Subcutaneous adipose tissue (tissue), 4 donors: ENCODE results near the gene GTF3C4. TPM values are rescaled to one million over a fixed set of nuclear protein-coding genes. Genes with fewer than 3 reads are reported as not detected.

Experiments
- total RNA-seq, 4 donors: library from RNA; depleted of rRNA; stranded (reverse); fragments of >200 nt; gene quantifications; one replicate each; pipeline ENCODE4 v1.1.0, GENCODE V29; 2016
- TF ChIP-seq, protein P1 (sequence below): fragments of 450-650 bp; IDR thresholded peaks from one replicate; pipeline ENCODE4 v1.5.1; 2016; ENCODE audit warnings: low read depth, mild to moderate bottlenecking, control low read depth, antibody characterized with exemption, moderate library complexity

The GTF3C4 gene
- total RNA-seq, 4 donors from 2014 or later: 9.5 to 11.4 (median 9.6) TPM

DNA sequence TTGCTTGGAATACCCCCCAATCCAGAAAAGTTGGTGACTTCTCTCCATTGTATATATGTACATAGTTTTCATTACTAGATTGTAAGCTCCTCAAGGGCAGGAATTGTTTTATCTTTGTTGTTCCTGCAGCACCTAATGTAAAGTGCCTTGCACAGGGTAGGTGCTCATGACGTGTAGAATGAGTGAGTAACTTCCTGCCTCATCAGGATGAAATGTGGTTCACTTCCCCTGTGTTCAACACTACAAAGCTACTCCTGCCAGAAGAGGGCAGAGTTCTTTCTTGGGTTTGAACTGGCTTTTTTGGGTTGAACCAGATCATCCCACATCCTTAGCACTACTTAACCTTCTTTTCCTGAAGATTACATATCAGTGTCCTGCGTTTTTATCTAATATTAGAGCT is 23.9 kb downstream of the GTF3C4 start:
- TF ChIP-seq, protein P1, sequence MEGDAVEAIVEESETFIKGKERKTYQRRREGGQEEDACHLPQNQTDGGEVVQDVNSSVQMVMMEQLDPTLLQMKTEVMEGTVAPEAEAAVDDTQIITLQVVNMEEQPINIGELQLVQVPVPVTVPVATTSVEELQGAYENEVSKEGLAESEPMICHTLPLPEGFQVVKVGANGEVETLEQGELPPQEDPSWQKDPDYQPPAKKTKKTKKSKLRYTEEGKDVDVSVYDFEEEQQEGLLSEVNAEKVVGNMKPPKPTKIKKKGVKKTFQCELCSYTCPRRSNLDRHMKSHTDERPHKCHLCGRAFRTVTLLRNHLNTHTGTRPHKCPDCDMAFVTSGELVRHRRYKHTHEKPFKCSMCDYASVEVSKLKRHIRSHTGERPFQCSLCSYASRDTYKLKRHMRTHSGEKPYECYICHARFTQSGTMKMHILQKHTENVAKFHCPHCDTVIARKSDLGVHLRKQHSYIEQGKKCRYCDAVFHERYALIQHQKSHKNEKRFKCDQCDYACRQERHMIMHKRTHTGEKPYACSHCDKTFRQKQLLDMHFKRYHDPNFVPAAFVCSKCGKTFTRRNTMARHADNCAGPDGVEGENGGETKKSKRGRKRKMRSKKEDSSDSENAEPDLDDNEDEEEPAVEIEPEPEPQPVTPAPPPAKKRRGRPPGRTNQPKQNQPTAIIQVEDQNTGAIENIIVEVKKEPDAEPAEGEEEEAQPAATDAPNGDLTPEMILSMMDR: no peak

DNA sequence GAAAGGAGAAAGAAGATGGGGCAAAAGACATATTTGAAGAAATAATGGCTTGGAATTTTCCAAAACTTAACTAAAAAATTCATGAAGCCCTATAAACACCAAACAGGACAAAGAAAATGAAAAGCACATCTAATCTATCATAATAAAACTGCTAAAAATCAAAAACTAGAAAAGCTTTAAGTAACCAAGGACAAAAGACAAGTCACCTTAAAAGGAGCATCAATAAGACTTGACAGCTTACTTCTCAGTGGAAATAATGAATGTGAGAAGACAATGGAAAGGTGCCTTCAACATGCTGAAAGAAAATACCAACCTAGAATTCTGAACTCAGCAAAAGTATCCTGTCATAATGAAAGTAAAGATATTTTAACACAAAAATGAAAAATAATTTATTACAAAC is 27.0 kb downstream of the GTF3C4 start:
- TF ChIP-seq, protein P1: no peak

DNA sequence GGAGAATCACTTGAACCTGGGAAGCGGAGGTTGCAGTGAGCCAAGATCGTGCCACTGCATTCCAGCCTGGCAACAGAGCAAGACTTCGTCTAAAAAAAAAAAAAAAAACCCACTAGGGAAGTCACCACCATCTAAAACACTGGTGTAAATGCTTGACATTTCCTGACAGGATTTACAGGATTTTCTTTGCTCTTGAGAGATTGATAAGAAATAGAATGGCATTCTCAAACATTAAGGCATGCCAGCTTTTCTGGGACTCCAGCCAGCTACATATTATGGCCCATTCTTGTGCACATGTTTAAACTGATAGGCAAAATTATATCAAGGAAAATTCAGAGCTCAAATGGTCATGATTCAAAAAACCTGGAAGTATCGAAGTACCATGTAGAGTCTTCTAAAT is 28.7 kb downstream of the GTF3C4 start:
- TF ChIP-seq, protein P1: no peak

DNA sequence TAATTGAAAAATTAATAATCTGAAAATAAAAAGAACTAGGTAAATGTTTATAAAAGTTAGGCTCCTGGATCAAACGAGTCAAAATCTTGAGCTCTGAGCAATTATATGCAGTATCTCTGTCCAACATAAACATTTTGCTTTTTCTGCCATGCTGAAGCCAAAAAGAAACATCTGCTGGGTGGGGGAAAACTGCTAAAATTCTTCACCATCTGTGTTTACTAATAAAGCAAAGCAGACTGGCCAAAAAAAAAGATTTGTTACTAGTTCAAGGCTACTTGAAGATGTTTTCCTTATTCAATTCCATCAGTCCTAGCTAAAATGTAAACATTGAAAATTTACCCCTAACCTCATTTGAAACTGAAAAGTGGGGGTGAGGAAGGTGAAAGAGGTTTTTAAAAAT is 29.7 kb downstream of the GTF3C4 start:
- TF ChIP-seq, protein P1: no peak

DNA sequence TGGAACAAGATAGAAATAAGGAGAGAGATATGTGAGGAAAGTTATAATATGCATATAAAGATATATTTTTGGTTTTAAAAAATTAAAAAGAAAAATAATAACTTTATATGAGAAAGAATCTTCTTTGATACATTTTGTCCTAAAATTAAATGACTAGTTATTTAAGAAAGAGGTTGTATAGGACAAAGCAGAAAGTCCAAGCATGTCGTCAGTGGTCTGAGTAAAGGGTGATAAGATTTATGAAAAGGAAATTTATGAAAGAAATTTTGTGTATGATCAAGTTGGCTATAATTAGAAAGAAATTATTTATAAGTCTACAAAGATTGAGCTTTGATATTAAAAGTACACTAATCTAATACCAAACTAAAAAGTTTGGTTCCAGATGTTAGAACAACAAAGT is 32.0 kb downstream of the GTF3C4 start:
- TF ChIP-seq, protein P1: no peak

DNA sequence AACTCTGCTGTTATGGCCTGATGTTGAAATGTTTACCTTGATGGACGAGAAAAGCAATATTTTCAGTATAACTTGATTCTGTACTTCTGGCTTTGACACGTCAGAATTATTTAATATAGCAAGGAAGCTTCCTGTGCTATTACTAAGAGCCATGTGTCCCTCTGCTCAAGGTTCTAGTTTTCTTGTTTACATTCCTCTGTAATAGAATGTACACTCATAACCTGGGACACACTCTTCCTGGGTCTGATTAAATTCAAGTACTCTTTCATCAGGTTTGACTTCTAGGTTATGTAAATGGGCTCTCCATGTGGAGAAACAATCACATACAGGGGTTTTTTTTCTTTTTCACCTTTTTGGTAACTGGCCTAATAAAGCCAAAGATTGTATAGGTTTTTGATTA is 33.1 kb downstream of the GTF3C4 start:
- TF ChIP-seq, protein P1: no peak

DNA sequence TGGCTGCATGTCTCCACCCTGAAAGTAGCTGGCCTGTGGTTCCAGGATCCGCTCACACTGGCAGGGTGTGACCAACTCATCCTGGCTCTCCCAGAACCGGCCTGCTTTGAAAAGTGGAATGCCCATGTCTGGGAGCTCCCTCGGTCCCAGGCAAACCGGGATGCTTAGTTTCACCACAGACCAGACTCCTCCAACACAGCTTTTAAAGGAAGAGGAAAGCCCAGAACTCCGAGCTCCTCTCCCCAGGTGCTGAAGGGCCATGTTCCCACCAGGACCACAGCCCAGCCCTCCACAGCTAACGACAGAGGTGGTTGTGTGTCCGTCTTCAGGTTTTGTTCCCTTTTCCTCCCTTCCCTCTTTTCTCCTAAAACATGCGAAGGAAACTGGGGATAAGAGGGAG is 38.0 kb downstream of the GTF3C4 start:
- TF ChIP-seq, protein P1: no peak
